HG02943 (cell line): ENCODE data around the gene PCDHGB3.
"Not testable (repeated sequence)": the region's sequence is repeated elsewhere in the genome, so short reads cannot be mapped to it uniquely, and the experiment has no call there.

Experiments
- ATAC-seq: cut with Tn5 transposase; IDR thresholded peaks from one replicate; pipeline ENCODE4 v1.9.1; 2021; ENCODE audit warnings: mild to moderate bottlenecking, low read depth, moderate library complexity; ENCODE audit not compliant: unreplicated experiment

Gene PCDHGB3

GRCh38 chr5:141389153-141390042 is 19.4 kb downstream of the PCDHGB3 start:
- ATAC-seq, result no peak

- no peak for ATAC-seq
Measured at GRCh38 chr5:141392429-141393198, 22.6 kb downstream of the PCDHGB3 start, which contains the start of gene PCDHGA8. Gene PCDHGA8, plus strand, starts transcription at chr5:141392633. Its CDS starts 181 bp downstream, at chr5:141392814.

GRCh38 chr5:141393267-141393666 is 23.2 kb downstream of the PCDHGB3 start:
- ATAC-seq, result no peak

- ATAC-seq, result not testable (repeated sequence)
Measured at GRCh38 chr5:141394401-141395187, 24.6 kb downstream of the PCDHGB3 start.

GRCh38 chr5:141397756-141398551 is 27.9 kb downstream of the PCDHGB3 start, which contains the start of gene PCDHGB5:
Gene PCDHGB5, plus strand, starts transcription at chr5:141397947. Its CDS starts 181 bp downstream, at chr5:141398128.
- not testable (repeated sequence) for ATAC-seq

- no peak for ATAC-seq
Measured at GRCh38 chr5:141398608-141399007, 28.6 kb downstream of the PCDHGB3 start.

GRCh38 chr5:141399555-141400258 is 29.7 kb downstream of the PCDHGB3 start:
- ATAC-seq, result no peak

- no peak for ATAC-seq
Measured at GRCh38 chr5:141402553-141403243, 32.7 kb downstream of the PCDHGB3 start, which contains the start of gene PCDHGA9. Gene PCDHGA9, plus strand, starts transcription at chr5:141402778. Its CDS starts 175 bp downstream, at chr5:141402953.

- ATAC-seq, result no peak
Measured at GRCh38 chr5:141403387-141403786, 33.3 kb downstream of the PCDHGB3 start.

- ATAC-seq, result not testable (repeated sequence)
Measured at GRCh38 chr5:141407790-141408505, 37.9 kb downstream of the PCDHGB3 start, which contains the start of gene PCDHGB6. Gene PCDHGB6, plus strand, starts transcription at chr5:141408021. Its CDS starts 182 bp downstream, at chr5:141408203.

- ATAC-seq, result no peak
Measured at GRCh38 chr5:141409598-141410306, 39.7 kb downstream of the PCDHGB3 start.

GRCh38 chr5:141411575-141411974 is 41.5 kb downstream of the PCDHGB3 start:
- no peak for ATAC-seq

GRCh38 chr5:141412854-141413539 is 43.0 kb downstream of the PCDHGB3 start, which contains the start of gene PCDHGA10:
Gene PCDHGA10, plus strand, starts transcription at chr5:141412987. Its CDS starts 189 bp downstream, at chr5:141413176.
- ATAC-seq, result peak; percentile 58

GRCh38 chr5:141413540-141414069 is 43.6 kb downstream of the PCDHGB3 start:
- no peak for ATAC-seq

GRCh38 chr5:141414548-141415274 is 44.7 kb downstream of the PCDHGB3 start:
- not testable (repeated sequence) for ATAC-seq
